Adrenal gland (tissue), 5 donors: ENCODE data around the gene CTNND2.

ENCODE experiments used
- POLR2A ChIP-seq, 2 donors: fragments of 450-650 bp; IDR thresholded peaks; one replicate each; pipeline ENCODE4 v1.6.1; 2017; ENCODE audit warnings: antibody characterized with exemption in 2 of 2, mild to moderate bottlenecking in 2 of 2, moderate library complexity in 1 of 2
- TF ChIP-seq, protein P1 (sequence below), 6 experiments: fragments of 450-650 bp in 4 of 6; fragments of 200-600 bp in 2 of 6; sonication (generic) in 1 of 6; IDR thresholded peaks; 1 replicate in 5 of 6; 2 replicates in 1 of 6; pipeline versions ENCODE4 v1.5.1 to v1.8.0; 2016 to 2021; ENCODE audit warnings: antibody characterized with exemption in 6 of 6, mild to moderate bottlenecking in 2 of 6, moderate library complexity in 1 of 6
- donor health status: DM: no; HTN: no; CAD: no.

- TF ChIP-seq, protein P1, sequence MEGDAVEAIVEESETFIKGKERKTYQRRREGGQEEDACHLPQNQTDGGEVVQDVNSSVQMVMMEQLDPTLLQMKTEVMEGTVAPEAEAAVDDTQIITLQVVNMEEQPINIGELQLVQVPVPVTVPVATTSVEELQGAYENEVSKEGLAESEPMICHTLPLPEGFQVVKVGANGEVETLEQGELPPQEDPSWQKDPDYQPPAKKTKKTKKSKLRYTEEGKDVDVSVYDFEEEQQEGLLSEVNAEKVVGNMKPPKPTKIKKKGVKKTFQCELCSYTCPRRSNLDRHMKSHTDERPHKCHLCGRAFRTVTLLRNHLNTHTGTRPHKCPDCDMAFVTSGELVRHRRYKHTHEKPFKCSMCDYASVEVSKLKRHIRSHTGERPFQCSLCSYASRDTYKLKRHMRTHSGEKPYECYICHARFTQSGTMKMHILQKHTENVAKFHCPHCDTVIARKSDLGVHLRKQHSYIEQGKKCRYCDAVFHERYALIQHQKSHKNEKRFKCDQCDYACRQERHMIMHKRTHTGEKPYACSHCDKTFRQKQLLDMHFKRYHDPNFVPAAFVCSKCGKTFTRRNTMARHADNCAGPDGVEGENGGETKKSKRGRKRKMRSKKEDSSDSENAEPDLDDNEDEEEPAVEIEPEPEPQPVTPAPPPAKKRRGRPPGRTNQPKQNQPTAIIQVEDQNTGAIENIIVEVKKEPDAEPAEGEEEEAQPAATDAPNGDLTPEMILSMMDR (IDR thresholded peaks at IDR 0.05), result no peak
- TF ChIP-seq POLR2A (IDR thresholded peaks at IDR 0.05), result no peak
Observed at GRCh38 chr5:11056560-11056959, 847.7 kb downstream of the CTNND2 start.
